HG02852 (cell line): Measurements from ENCODE around the gene SLC22A16.

ENCODE experiments used
- ATAC-seq: cut with Tn5 transposase; IDR thresholded peaks from one replicate; pipeline ENCODE4 v1.9.1; 2021; ENCODE audit warnings: mild to moderate bottlenecking, moderate library complexity; ENCODE audit not compliant: unreplicated experiment

SLC22A16 gene

DNA sequence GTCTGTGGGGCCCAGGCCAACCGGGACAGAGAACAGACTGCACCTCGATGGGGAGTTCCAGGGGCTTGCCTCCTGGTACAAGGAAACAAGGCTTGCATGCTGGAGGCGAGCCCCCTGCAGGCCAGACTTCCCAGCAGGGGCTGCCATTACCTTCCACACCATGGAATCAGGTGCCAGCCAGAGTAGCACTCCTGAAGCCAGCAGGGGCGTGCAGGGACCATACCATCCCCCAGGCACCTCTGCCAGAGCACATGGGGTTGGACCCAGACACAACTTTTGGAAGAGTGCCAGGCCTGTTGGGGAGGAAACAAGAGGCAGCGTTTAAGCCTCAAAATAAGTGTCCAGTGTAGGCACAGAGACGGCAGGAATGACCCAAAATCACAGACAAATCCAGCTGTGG, 67.5 kb downstream of the SLC22A16 start:
- no peak for ATAC-seq

- no peak for ATAC-seq
Observed at GRCh38 chr6:110404607-110405006, 71.8 kb downstream of the SLC22A16 start.

- ATAC-seq = no peak
Observed at GRCh38 chr6:110401585-110402176, 74.7 kb downstream of the SLC22A16 start.

DNA sequence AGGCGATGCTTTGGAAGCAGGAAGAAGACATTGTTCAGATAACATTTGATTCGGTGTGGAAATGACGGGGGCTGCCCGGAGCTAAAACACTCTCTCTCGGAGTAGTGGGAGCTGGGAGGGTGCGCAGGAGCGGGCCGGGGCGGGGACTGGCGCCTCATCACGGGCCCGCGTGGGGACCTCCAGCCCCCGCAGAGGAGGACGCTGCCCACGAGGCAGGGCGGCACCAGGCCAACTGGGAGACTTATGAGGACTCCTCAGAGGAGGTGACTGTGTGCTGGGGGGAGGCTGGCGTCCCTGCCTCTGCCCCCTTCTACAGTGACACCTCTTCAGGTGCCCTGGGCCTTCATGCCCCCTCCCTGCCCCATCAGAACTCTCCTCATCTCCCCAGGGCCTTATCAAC, 76.2 kb downstream of the SLC22A16 start:
- no peak for ATAC-seq

DNA sequence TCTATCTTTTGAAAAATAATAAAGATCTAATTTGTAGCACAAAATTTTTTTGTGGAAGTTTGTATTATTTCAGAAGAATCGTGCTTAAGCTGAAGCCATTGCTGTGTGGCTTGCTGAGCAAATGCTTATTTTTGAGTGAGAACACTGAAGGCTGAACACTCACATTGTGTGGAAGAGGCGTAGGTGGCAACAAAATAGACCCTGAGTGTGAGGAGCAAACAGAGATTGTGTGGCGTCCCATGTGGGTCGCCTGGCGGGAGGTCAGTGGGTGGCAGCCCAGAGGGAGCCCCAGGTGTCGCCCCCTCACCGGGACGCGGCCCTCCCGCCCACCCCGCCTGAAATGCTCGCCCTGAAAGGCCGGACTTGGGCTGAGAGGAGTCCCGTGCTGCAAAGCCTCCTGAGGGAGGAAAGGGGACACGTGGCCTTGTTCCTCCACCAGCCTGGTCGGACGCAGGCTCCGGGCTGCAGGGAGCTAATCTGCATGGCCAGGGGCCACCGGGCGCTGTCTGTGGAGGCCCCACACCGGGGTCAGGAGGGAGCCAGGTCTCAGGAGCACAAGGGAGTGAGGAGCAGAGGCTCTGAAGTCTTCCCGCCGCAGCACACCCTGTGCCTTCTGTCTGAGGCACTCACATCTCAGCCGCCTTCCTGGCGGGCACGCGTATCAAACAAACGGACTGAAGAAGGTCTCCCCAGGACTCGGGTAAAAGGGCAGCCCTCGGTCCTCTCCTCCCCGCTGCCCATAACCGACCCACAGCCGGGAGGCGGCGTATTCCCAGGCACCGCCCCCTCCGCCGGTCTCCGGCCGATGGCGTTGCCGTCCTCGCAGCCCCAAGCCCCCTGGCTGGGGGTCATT, 77.0 kb downstream of the SLC22A16 start:
- ATAC-seq = no peak

DNA sequence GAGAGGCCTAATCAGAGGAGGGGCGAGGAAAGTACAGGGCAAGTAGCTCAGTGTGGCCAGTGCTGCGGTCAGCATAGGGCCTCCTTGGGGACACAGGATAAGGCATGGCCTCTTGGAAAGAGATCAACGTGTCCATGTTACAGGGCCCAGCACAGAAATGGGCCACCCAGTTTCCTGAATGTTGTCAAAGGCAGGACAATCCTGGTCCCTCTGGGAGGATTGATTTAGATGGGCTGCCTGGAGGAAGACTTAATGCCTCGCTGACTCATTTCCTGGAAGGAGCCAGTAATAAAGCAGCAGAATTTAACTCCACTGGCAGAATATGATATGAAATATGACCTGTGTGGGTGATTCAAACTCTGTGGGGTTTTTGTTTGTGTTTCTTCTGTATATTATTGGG, 77.6 kb downstream of the SLC22A16 start:
- ATAC-seq = no peak

GRCh38 chr6:110395221-110395620, 81.2 kb downstream of the SLC22A16 start:
- no peak for ATAC-seq

- no peak for ATAC-seq
Observed at GRCh38 chr6:110394409-110394808, 82.0 kb downstream of the SLC22A16 start.

- no peak for ATAC-seq
Observed at GRCh38 chr6:110392727-110393126, 83.7 kb downstream of the SLC22A16 start.

GRCh38 chr6:110390404-110390803, 86.0 kb downstream of the SLC22A16 start:
- no peak for ATAC-seq

DNA sequence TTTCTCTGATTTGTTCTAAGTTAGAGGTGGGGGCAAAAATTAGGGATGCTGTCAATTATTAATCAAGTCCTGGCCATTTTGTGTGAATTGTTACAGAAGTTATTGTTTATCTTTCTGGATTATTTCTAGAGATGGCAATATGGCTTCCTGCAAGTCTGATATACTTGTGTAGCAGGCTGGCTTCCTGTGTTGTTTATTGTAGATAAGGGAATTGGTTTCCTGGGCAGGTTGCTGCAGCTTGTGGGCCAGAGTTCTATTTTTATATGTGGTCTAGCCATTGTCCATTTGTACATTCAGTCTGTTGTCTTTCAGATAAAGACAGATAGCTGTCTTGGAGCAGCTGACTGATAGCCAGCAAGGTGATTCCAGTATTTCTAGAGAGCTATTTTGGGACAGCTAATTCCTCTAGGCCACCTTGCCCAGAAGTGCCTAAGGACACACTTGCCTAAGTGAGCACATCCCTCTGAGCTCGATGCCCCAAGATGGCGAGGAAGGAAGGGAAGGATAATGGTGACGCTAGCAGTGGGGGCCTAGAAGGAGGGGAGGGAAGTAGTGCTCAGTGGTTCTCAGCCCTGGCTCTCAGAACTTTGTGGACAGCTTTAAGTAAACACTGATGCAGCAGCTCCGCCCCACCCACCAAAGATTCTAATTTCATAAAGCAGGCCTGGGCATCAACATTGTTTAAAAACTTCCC, 86.6 kb downstream of the SLC22A16 start:
- no peak for ATAC-seq

- no peak for ATAC-seq
Observed at GRCh38 chr6:110387986-110388385, 88.4 kb downstream of the SLC22A16 start.

- ATAC-seq = no peak
Observed at GRCh38 chr6:110385458-110385863, 91.0 kb downstream of the SLC22A16 start.

GRCh38 chr6:110378552-110378951, 97.9 kb downstream of the SLC22A16 start:
- ATAC-seq = no peak
